K562 (cell line): Measurements from ENCODE around the gene GAL. TPM values are rescaled to one million over a fixed set of nuclear protein-coding genes. Genes with fewer than 3 reads are reported as not detected.

Source experiments
- ATAC-seq: fragments of 200-7000 bp; cut with Tn5 transposase; 3 replicates; pipeline ENCODE4 v1.9.1; 2020; ENCODE audit warnings: moderate library complexity
- BruUV-seq: library from RNA; stranded (reverse); fragments of 400-500 nt; replicated peaks from 2 replicates; lab custom pipeline; 2021; lab: Mats Ljungman, UMichigan
- CTCF ChIA-PET: fragments of 300-600 bp; formaldehyde crosslinking; extraction: SDS; loops from one replicate; lab custom pipeline; 2021; ENCODE audit warnings: low intra/inter-chr PET ratio; lab: Yijun Ruan, JAX
- POLR2A ChIA-PET: fragments of 300-600, 350-650 bp; sonication (Branson Sonifier 250); formaldehyde crosslinking; extraction: SDS; loops from one replicate; lab custom pipeline; 2021; ENCODE audit warnings: antibody characterized with exemption, inconsistent platforms; lab: Yijun Ruan, JAX
- DNase-seq, 4 experiments: peaks; one replicate each; pipeline versions ENCODE4 v3.0.0 to v3.0.0-alpha.2; 2011 to 2018; ENCODE audit warnings: low spot score in 3 of 4, mixed read lengths in 3 of 4; ENCODE audit errors: extremely low read depth in 1 of 4
- FAIRE-seq: peaks from 2 replicates; lab custom pipeline; 2011; peaks lifted over from hg19 to GRCh38; lab: Jason Lieb, UNC
- H2AFZ ChIP-seq: 2 replicates; pipeline ENCODE4 v1.6.0; 2011; ENCODE audit warnings: low read depth, low read length, control low read depth, inconsistent platforms
- H3K27ac ChIP-seq: fragments of 200-600 bp; 3 replicates; pipeline ENCODE4 v1.8.0; 2011; ENCODE audit warnings: low read depth, mild to moderate bottlenecking, control low read depth, inconsistent platforms, low read length, moderate library complexity, mixed read lengths; ENCODE audit errors: extremely low read depth
- H3K27me3 ChIP-seq, 2 experiments: fragments of 300-600 bp in 1 of 2; 2 replicates in 1 of 2; 3 replicates in 1 of 2; pipeline versions ENCODE4 v1.6.0 to v1.8.0; 2011; ENCODE audit warnings: inconsistent platforms in 2 of 2, low read length in 2 of 2, mild to moderate bottlenecking in 1 of 2, mixed read lengths in 1 of 2, moderate library complexity in 1 of 2; ENCODE audit not compliant: control insufficient read depth in 2 of 2, insufficient read depth in 2 of 2
- H3K36me3 ChIP-seq: fragments of 300-600 bp; 3 replicates; pipeline ENCODE4 v1.8.0; 2011; ENCODE audit warnings: mild to moderate bottlenecking, low read length, inconsistent platforms; ENCODE audit not compliant: control insufficient read depth, insufficient read depth
- H3K4me1 ChIP-seq, 2 experiments: fragments of 200-600 bp in 1 of 2; replicated peaks in 1 of 2; 2 replicates in 1 of 2; 3 replicates in 1 of 2; pipeline versions ENCODE4 v1.5.1 to v1.8.0; 2011; ENCODE audit warnings: inconsistent platforms in 2 of 2, low read length in 2 of 2, mild to moderate bottlenecking in 1 of 2, mixed read lengths in 1 of 2, moderate library complexity in 1 of 2; ENCODE audit not compliant: control insufficient read depth in 2 of 2, insufficient read depth in 2 of 2
- H3K4me2 ChIP-seq: 2 replicates; pipeline ENCODE4 v1.6.1; 2011; ENCODE audit warnings: low read length, control low read depth, inconsistent platforms, mixed read lengths; ENCODE audit not compliant: insufficient read depth
- H3K4me3 ChIP-seq: fragments of 200-600 bp; sonication (generic), shearing (Covaris generic); 2 replicates; pipeline ENCODE4 v1.5.1; 2016; ENCODE audit warnings: control low read depth, inconsistent platforms
- H3K79me2 ChIP-seq: fragments of 200-600 bp; 3 replicates; pipeline ENCODE4 v1.8.0; 2011; ENCODE audit warnings: low read length, inconsistent platforms; ENCODE audit not compliant: control insufficient read depth, insufficient read depth
- H3K9ac ChIP-seq, 2 experiments: 2 replicates each; pipeline versions ENCODE4 v1.6.0 to v1.6.1; 2011; ENCODE audit warnings: low read depth in 2 of 2, low read length in 2 of 2, control low read depth in 1 of 2, inconsistent platforms in 1 of 2, mild to moderate bottlenecking in 1 of 2, mixed read lengths in 1 of 2; ENCODE audit not compliant: insufficient read depth in 1 of 2
- H3K9me1 ChIP-seq: one replicate; pipeline ENCODE4 v1.6.0; 2011; ENCODE audit warnings: inconsistent platforms, mild to moderate bottlenecking, low read length, moderate library complexity; ENCODE audit not compliant: control insufficient read depth, insufficient read depth
- H3K9me3 ChIP-seq: replicated peaks from 2 replicates; pipeline ENCODE4 v1.5.1; 2011; ENCODE audit warnings: low read depth, low read length, inconsistent platforms; ENCODE audit not compliant: control insufficient read depth, insufficient read depth
- H4K20me1 ChIP-seq: replicated peaks from 2 replicates; pipeline ENCODE4 v1.6.1; 2011; ENCODE audit warnings: low read length, inconsistent platforms, mixed read lengths; ENCODE audit not compliant: control insufficient read depth, insufficient read depth
- CTCF ChIP-seq, 3 experiments: IDR thresholded peaks in 2 of 3; conservative IDR thresholded peaks in 1 of 3; 2 replicates each; pipeline ENCODE4 v1.5.1; 2011 to 2012; ENCODE audit warnings: low read length in 3 of 3, mild to moderate bottlenecking in 3 of 3, control low read depth in 2 of 3, improper control_type of control experiment in 1 of 3, inconsistent platforms in 1 of 3, low read depth in 1 of 3, mixed read lengths in 1 of 3, moderate library complexity in 1 of 3; ENCODE audit not compliant: insufficient read depth in 2 of 3
- SREBF1 ChIP-seq: fragments of 150-350 bp; IDR thresholded peaks from 2 replicates; pipeline ENCODE4 v1.6.1; 2014; ENCODE audit warnings: antibody characterized with exemption, low read depth, low read length, borderline replicate concordance
- WGBS: fragments of 100-300 bp; shearing (Covaris generic); methylation state at CpG from one replicate; pipeline ENCODE4 v1.1.6; 2016; ENCODE audit warnings: low coverage, mixed read lengths; ENCODE audit not compliant: insufficient coverage; ENCODE audit errors: missing lambda C conversion rate; 5-methylcytosine and 5-hydroxymethylcytosine counted together
- in situ Hi-C: fragments of 300-500 bp; cut with MboI; formaldehyde crosslinking; loops from 4 replicates; pipeline ENCODE4 v1.15.0; 2018; ENCODE audit warnings: inconsistent platforms, mixed read lengths
- intact Hi-C: fragments of 100-400 bp; cut with micrococcal nuclease; formaldehyde crosslinking; loops from 2 replicates; pipeline ENCODE4 v1.14.2; 2022
- polyA plus RNA-seq, 8 experiments: library from polyadenylated mRNA; depleted of rRNA in 4 of 8; stranded (reverse) in 5 of 8; unstranded in 3 of 8; fragments of >200 nt; fragmentation: Nextera tagmentation in 2 of 8; fragmentation: Illumina TruSeq in 1 of 8; extraction: Ambion mirVana in 2 of 8; extraction: Trizol in 1 of 8; gene quantifications; 2 replicates each; pipeline versions ENCODE4 v1.2.1 to v1.2.3, GENCODE V29; 2011 to 2014; ENCODE audit warnings: inconsistent platforms in 1 of 8, missing spikeins in 1 of 8
- total RNA-seq, 7 experiments: library from RNA; depleted of rRNA in 6 of 7; stranded (reverse); fragments of >200 nt in 6 of 7; fragmentation: Illumina TruSeq in 2 of 7; extraction: Trizol in 2 of 7; gene quantifications; 2 replicates each; pipeline versions ENCODE4 v1.2.1 to v1.2.3, GENCODE V29; 2011 to 2021; ENCODE audit warnings: low replicate concordance in 1 of 7

GAL gene
- total and polyA plus RNA-seq, 9 of the 15 experiments (the other 6 are each of a cell fraction or from before 2014, with no cell fraction given), result 10.6 to 119 (median 36.3) TPM

- no peak overlapping the region for H2AFZ ChIP-seq
Observed at GRCh38 chr11:68651985-68652682, 32.2 kb upstream of the GAL start.

More at GRCh38 chr11:68651985-68652682, 32.2 kb upstream of the GAL start:
- Histone ChIP-seq H3K9me3 (no peaks in the 10 kb centered on the region; the same call in 1 of the 2 replicates), H3K9ac (no peak overlapping the region), H3K9me1 (no peaks in the 10 kb centered on the region), H3K4me2 (no peak overlapping the region), H3K27me3 (peaks cover 53 to 78% of the 10 kb centered on the region in 2 experiments), H3K4me3 (no peak overlapping the region), H3K36me3 (no peaks in the 10 kb centered on the region), H3K27ac (no peak overlapping the region), H4K20me1 (0 out of 2 replicates have a peak, but pooled peaks cover 14% of the 10 kb centered on the region), H3K79me2 (no peaks in the 10 kb centered on the region), H3K4me1 (peaks cover 0 to 12% of the 10 kb centered on the region in 2 experiments; a peak in 2 of 5 replicates)
- CTCF ChIA-PET, result no interaction called here
- BruUV-seq, result no TSS peak
- no peak for DNase-seq
- TF ChIP-seq SREBF1 (no peak), CTCF (IDR thresholded peaks at IDR 0.05 in 2 of 3, conservative IDR thresholded peaks at IDR 0.05 in 1 of 3; ENCODE audit: insufficient read depth in 2 of 3, low read depth in 1 of 3, low read length in 3 of 3) (0 out of 6 replicates have a peak, but pooled peaks of 1 of the 3 experiments have one; percentile 2)
- intact Hi-C loops, result no loop called here
- ATAC-seq, result no peak
- FAIRE-seq, result no peak
- POLR2A ChIA-PET, result no interaction called here
- 2% methylated on average over 16 of the region's 16 CpGs for WGBS
- in situ Hi-C loops, result no loop called here
